Tibial nerve (tissue), 4 donors: ENCODE measurements around the gene CLEC16A. TPM values are rescaled to one million over a fixed set of nuclear protein-coding genes. Genes with fewer than 3 reads are reported as not detected.
"Not testable (repeated sequence)": the region's sequence is repeated elsewhere in the genome, so short reads cannot be mapped to it uniquely, and the experiment has no call there.

Experiments
- DNase-seq, 2 donors: peaks; one replicate each; pipeline ENCODE4 v3.0.0-alpha.2; 2019; ENCODE audit warnings: low spot score in 2 of 2
- H3K27ac ChIP-seq, 4 donors: fragments of 200-600 bp; sonication (generic) in 3 of 4; one replicate each; pipeline ENCODE4 v1.5.1; 2017 to 2019; ENCODE audit warnings: mild to moderate bottlenecking in 1 of 4
- H3K27me3 ChIP-seq, 2 donors: fragments of 200-600 bp; sonication (generic) in 1 of 2; one replicate each; pipeline versions ENCODE4 v1.5.1 to v1.6.0; 2017 to 2019
- H3K36me3 ChIP-seq, 3 donors: fragments of 200-600 bp; sonication (generic); one replicate each; pipeline ENCODE4 v1.5.1; 2018 to 2019
- H3K4me1 ChIP-seq, 4 donors: fragments of 200-600 bp; sonication (generic) in 3 of 4; one replicate each; pipeline ENCODE4 v1.5.1; 2017 to 2019
- H3K4me3 ChIP-seq, 4 donors: fragments of 200-600 bp; sonication (generic) in 3 of 4; one replicate each; pipeline ENCODE4 v1.5.1; 2017 to 2019; ENCODE audit warnings: mild to moderate bottlenecking in 1 of 4, moderate library complexity in 1 of 4
- H3K9me3 ChIP-seq, 4 donors: fragments of 200-600 bp; sonication (generic) in 3 of 4; one replicate each; pipeline ENCODE4 v1.5.1; 2017 to 2019
- CTCF ChIP-seq, 5 experiments: fragments of 200-600 bp in 3 of 5; fragments of 450-650 bp in 2 of 5; sonication (generic) in 3 of 5; IDR thresholded peaks; one replicate each; pipeline ENCODE4 v1.5.1; 2016 to 2019; ENCODE audit warnings: antibody characterized with exemption in 5 of 5, mild to moderate bottlenecking in 3 of 5, moderate library complexity in 2 of 5
- EP300 ChIP-seq, 2 donors: sonication (generic); formaldehyde crosslinking; IDR thresholded peaks; one replicate each; pipeline ENCODE4 v1.6.1; 2017; ENCODE audit warnings: antibody characterized with exemption in 2 of 2, mild to moderate bottlenecking in 1 of 2
- POLR2A ChIP-seq, 2 donors: fragments of 450-650 bp; IDR thresholded peaks; one replicate each; pipeline ENCODE4 v1.6.1; 2017; ENCODE audit warnings: antibody characterized with exemption in 2 of 2, mild to moderate bottlenecking in 2 of 2, moderate library complexity in 2 of 2
- WGBS, 2 donors: methylation state at CpG; one replicate each; pipeline ENCODE4 v1.1.5; 2018; 5-methylcytosine and 5-hydroxymethylcytosine counted together
- total RNA-seq, 4 donors: library from RNA; depleted of rRNA; stranded (reverse); fragments of >200 nt; gene quantifications; one replicate each; pipeline ENCODE4 v1.1.0, GENCODE V29; 2016

The CLEC16A gene
- total RNA-seq, 4 donors from 2014 or later = 37.4 to 70.2 (median 55.2) TPM

GRCh38 chr16:11218604-11218962 is 274.2 kb downstream of the CLEC16A start:
- Histone ChIP-seq H3K9me3 (peaks cover 0 to 44% (median 2%) of the 10 kb centered on the region in 4 donors), H3K27me3 (no peaks in the 10 kb centered on the region), H3K4me3 (no peak overlapping the region), H3K27ac (no peak overlapping the region), H3K4me1 (peaks cover 0 to 3% (median under 1%) of the 10 kb centered on the region in 4 donors), H3K36me3 (no peaks in the 10 kb centered on the region)
- DNase-seq = no peak
- WGBS, 2 donors = 64 to 73% methylated on average over 1 of the region's 1 CpG
- TF ChIP-seq POLR2A (IDR thresholded peaks at IDR 0.05) (no peak), CTCF (IDR thresholded peaks at IDR 0.05) (peak in 2 of 5 experiments; percentile 23 to 25)

DNA sequence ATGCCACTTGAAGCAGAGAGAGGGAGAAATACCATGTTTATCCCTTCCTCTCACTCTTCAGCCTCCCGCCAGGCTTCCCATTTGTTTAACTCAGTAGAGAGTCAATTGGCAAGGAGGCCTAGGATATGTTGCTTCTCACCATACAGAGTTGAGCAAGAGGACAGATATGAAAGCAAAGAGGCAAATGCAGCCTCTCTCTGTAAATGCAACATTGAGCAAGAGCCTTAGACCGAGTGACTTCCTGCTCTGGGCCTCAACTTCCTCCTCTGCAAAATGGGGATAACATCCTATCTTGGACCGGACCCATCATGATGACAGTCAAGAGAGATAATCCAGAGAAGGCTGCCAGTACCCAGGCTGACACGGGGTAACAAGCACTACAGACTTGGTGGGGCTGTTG is 274.8 kb downstream of the CLEC16A start:
- TF ChIP-seq CTCF (IDR thresholded peaks at IDR 0.05) (no peak), EP300 (IDR thresholded peaks at IDR 0.05) (no peak), POLR2A (IDR thresholded peaks at IDR 0.05) (no peak)
- no peak overlapping the region for H3K4me3 ChIP-seq
- DNase-seq = no peak
- H3K36me3 ChIP-seq = no peaks in the 10 kb centered on the region
- no peaks in the 10 kb centered on the region for H3K27me3 ChIP-seq
- H3K9me3 ChIP-seq = peaks cover 0 to 44% (median 2%) of the 10 kb centered on the region in 4 donors
- H3K4me1 ChIP-seq = peaks cover 0 to 9% (median 3%) of the 10 kb centered on the region in 4 donors
- 89 to 92% methylated on average over 4 of the region's 4 CpGs for WGBS, 2 donors
- no peak overlapping the region for H3K27ac ChIP-seq

DNA sequence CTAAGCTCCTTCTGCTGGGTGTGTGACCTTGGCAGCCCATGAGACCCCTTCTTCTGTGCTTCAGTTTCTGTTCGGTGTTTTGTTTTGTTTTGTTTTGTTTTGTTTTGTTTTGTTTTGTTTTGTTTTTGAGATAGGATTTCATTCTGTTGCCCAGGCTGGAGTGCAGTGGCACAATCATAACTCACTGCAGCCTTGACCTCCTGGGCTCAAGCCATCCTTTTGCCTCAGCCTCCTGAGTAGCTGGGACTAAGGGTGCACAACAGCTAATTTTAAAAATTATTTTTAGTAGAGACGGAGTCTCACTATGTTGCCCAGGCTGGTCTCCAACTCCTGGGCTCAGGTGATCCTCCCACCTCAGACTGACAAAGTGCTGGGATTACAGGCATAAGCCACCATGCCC is 276.1 kb downstream of the CLEC16A start:
- H3K4me3 ChIP-seq, H3K27me3 ChIP-seq, H3K27ac ChIP-seq, H3K36me3 ChIP-seq, DNase-seq: not testable (repeated sequence)
- Histone ChIP-seq H3K4me1 (peaks cover 0 to 20% (median 4%) of the 10 kb centered on the region in 4 donors), H3K9me3 (peaks cover 0 to 37% (median 2%) of the 10 kb centered on the region in 4 donors)
- WGBS, 2 donors = 59 to 68% methylated on average over 2 of the region's 2 CpGs

DNA sequence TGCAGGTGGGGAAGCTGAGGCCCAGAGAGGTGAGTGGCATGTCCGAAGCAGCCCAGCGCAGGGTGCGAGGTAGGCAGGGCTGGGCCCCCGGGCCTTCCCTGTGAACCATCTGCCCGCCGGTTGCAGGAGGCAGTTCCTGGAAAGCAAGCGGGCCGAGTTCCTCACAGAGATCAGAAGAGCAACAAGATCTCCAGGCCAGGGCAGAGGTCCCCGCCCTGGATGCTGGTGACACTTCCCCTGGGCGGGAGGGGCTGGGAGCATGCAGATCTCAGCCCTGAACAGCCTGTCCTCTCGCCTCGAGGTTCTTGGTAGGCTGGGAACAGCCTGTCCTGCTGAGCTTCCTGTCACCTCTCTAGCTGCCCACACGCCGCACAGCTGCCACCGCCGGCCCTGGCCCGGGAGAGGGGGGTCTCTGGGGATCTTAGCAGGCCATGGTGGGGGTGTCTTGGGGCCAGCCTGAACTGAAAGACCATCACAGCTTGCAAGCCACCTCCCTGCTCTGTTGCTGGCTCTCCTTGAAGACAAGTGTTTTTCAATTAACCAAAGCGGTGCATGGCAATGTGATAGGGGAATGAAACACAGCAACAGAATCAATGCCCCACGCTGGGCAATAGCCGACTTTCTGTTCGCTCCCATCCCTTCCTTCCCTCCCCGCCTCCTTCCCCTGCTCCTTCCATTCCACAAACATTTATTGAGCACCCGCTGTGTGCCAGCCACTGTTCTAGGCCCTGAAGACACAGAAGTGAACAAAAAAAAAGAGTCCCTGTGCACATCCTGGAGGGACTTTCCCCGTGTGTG is 279.9 kb downstream of the CLEC16A start:
- DNase-seq = peak; percentile 64 to 74
- 44 to 60% methylated on average over 15 to 24 of the region's 24 CpGs for WGBS, 2 donors
- TF ChIP-seq CTCF (IDR thresholded peaks at IDR 0.05) = no peak
- TF ChIP-seq POLR2A (IDR thresholded peaks at IDR 0.05) = no peak
- TF ChIP-seq EP300 (IDR thresholded peaks at IDR 0.05) = peak; percentile 81 to 84

DNA sequence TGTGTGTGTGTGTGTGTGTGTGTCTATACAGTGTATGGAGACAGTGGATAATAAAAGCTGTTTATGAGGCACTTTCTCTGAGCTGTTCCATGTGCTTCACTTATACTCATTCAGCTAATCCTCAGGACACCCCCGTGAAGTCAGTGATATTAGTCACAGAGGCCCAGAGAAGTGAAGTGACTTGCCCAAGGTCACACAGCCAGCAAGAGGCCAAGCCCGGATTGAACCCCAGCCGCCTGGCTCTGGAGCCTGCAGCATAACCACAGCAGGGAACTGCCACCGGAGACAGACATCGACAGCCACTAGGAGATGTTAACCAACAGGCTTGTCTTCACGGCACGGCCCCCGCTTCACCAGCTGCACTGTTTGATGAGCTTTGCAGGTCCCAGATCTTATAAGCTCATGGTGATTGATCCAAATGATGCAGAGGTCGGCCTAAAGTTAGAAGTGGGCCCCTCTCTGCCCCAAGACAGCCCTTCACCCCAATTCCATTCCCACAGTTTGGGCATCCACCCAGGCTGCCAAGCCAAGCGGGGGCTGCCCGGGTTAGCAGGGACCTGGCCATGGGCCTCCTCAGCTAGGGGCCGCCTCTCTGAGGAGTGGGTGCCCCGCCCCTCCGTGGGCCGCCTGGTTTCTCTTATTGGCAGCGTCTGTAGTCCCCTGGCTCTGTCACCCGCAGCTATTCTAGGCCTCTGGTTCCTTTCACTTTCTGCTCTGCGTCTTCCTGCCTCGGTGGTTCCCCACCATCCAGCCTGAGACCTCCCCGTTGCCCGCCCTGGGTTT is 280.7 kb downstream of the CLEC16A start:
- no peak for DNase-seq
- H3K27ac ChIP-seq = peak overlapping the region in 3 of 4 donors; percentile 3 to 68 (median 60)
- no peaks in the 10 kb centered on the region for H3K9me3 ChIP-seq
- H3K36me3 ChIP-seq = no peaks in the 10 kb centered on the region
- H3K27me3 ChIP-seq = no peaks in the 10 kb centered on the region
- no peak for TF ChIP-seq POLR2A (IDR thresholded peaks at IDR 0.05)
- no peak for TF ChIP-seq CTCF (IDR thresholded peaks at IDR 0.05)
- TF ChIP-seq EP300 (IDR thresholded peaks at IDR 0.05) = no peak
- H3K4me3 ChIP-seq = peak overlapping the region in 1 of 4 donors; percentile 10
- peaks cover 0 to 24% (median 4%) of the 10 kb centered on the region in 4 donors for H3K4me1 ChIP-seq
- 73 to 76% methylated on average over 18 to 21 of the region's 21 CpGs for WGBS, 2 donors

More for the DNA sequence above, 279.9 kb downstream of the CLEC16A start:
- Histone ChIP-seq H3K27ac (peak overlapping the region in 3 of 4 donors; percentile 3 to 68 (median 60)), H3K36me3 (no peaks in the 10 kb centered on the region), H3K4me1 (peaks cover 0 to 24% (median 4%) of the 10 kb centered on the region in 4 donors), H3K9me3 (peaks cover 0 to 2% (median 0%) of the 10 kb centered on the region in 4 donors), H3K4me3 (no peak overlapping the region), H3K27me3 (no peaks in the 10 kb centered on the region)
